ENCODE results near the gene WASF3.

Gene WASF3

DNA sequence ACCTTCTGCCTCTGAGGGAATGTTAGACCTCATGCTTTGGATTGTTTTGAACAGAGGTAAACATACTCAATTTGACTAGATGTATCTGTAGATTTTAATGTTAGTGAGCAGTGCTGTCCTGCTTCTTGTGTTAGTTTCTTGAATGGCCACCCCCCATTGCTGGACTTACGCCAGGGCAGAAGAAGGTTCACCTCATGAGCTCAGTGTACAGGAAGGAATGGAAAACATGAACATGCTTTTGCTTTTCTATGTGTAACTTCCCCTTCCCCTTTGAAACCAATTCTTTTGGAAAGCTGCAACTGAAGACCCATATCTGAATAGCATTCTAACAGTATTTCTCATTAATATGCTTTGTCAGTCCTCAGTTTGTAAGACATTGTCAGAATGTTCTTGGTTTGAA lies 32.3 kb downstream of the WASF3 start:
- DNase-seq, result no peak
- Mint-ChIP-seq H3K4me3 (no peak overlapping the region), H3K36me3 (no peaks in the 10 kb centered on the region), H3K4me1 (no peaks in the 10 kb centered on the region), H3K9me3 (no peaks in the 10 kb centered on the region), H3K27me3 (peaks cover 18% of the 10 kb centered on the region), H3K27ac (no peak overlapping the region)
- CTCF ChIA-PET, result no interaction called here

DNA sequence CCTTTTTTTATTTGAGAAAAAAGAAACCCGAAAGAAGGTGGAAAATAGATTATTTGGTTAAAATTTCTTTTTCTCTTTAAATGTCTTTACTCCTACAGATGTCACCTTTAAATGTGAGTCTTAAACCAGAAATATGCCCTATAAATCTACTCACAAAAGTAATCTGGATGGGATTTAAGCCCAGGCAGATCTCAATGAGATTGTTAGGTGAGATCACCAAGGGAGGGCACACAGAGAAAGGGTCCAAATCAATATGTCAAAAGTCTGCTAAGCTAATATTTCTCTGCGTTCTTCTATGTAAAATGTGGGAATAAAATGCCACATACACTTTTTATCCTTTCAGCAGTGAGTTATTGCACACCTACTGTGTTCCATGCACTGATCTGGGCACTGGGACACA lies 32.9 kb downstream of the WASF3 start:
- no peak overlapping the region for H3K27ac Mint-ChIP-seq
- CTCF ChIA-PET, result no interaction called here

DNA sequence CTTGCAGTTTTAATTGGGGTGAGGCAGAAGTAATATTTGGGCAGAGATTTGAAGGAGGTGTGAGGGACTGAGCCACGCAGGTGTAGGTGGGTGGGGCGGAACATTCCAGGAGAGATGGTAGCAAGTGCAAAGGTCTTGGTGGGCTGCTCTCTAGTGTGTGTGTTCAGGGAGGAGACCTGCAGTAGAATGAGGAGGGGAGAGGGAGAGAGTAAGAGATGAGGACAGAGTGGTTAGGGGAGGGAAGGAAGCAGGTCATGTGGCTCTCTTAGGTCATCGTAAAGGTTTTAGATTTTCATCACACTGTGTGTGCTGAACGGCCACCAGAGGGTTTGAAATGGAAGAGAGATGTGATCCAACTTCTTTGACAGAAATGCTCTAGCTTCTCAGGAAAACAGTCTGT lies 33.5 kb downstream of the WASF3 start:
- H3K4me1 Mint-ChIP-seq, result no peaks in the 10 kb centered on the region
- no peak overlapping the region for H3K4me3 Mint-ChIP-seq
- no peak overlapping the region for H3K27ac Mint-ChIP-seq
- no peak for DNase-seq
- peaks cover 18% of the 10 kb centered on the region for H3K27me3 Mint-ChIP-seq
- H3K9me3 Mint-ChIP-seq, result no peaks in the 10 kb centered on the region
- CTCF ChIA-PET, result no interaction called here
- no peaks in the 10 kb centered on the region for H3K36me3 Mint-ChIP-seq

More for the DNA sequence above, 32.9 kb downstream of the WASF3 start:
- no peak overlapping the region for H3K4me3 Mint-ChIP-seq
- H3K27me3 Mint-ChIP-seq, result peaks cover 18% of the 10 kb centered on the region
- no peaks in the 10 kb centered on the region for H3K36me3 Mint-ChIP-seq
- no peak for DNase-seq
- no peaks in the 10 kb centered on the region for H3K4me1 Mint-ChIP-seq
- no peaks in the 10 kb centered on the region for H3K9me3 Mint-ChIP-seq

DNA sequence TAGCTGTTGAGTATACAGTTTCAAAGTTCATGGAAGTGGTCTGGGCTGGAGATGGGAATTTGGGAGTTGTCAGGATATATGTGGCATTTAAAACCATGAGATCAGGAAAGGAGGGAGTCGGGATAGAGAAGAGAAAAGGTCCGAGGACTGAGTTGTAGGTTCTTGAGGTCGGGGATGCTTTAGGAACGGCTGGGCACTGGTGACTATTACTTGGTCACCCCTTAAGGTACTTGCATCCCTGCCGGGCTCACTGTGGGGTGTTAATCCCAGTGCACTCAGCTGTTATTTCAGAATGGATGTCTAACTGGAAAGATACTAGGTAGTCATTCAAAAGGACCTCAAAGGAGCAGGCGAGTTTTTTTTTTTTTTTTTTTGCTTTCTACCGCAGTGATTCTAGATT lies 34.2 kb downstream of the WASF3 start:
- Mint-ChIP-seq H3K27ac (no peak overlapping the region), H3K36me3 (no peaks in the 10 kb centered on the region), H3K27me3 (peaks cover 18% of the 10 kb centered on the region), H3K4me1 (no peaks in the 10 kb centered on the region), H3K4me3 (no peak overlapping the region), H3K9me3 (peaks cover 1% of the 10 kb centered on the region)
- CTCF ChIA-PET, result interaction anchor here (0.9 kb wide), 1 partner anchor 107 kb away, joined by 3 read pairs; no protein-coding TSS in a partner anchor
- DNase-seq, result no peak

DNA sequence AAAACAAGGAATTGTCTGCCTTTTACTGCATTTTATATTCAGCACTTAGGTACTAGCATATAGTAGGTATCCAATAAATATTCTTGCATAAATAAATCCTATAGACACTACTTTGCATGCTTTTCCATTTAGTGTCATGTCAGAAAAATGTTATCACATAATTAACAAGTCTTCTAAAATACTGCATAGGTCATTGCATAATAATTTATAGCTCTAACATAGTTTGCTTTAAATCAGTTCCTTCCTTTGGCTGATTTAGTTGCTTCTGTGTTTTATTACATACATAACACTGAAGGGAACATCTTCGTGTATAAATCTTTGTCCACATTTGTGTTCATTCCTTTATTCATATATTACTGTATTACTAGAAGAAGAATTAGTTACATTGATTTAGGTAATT lies 36.2 kb downstream of the WASF3 start:
- Mint-ChIP-seq H3K36me3 (no peaks in the 10 kb centered on the region), H3K27ac (no peak overlapping the region), H3K4me1 (no peaks in the 10 kb centered on the region), H3K27me3 (peaks cover 14% of the 10 kb centered on the region), H3K4me3 (no peak overlapping the region), H3K9me3 (peaks cover 5% of the 10 kb centered on the region)
- CTCF ChIA-PET, result no interaction called here
- DNase-seq, result no peak

DNA sequence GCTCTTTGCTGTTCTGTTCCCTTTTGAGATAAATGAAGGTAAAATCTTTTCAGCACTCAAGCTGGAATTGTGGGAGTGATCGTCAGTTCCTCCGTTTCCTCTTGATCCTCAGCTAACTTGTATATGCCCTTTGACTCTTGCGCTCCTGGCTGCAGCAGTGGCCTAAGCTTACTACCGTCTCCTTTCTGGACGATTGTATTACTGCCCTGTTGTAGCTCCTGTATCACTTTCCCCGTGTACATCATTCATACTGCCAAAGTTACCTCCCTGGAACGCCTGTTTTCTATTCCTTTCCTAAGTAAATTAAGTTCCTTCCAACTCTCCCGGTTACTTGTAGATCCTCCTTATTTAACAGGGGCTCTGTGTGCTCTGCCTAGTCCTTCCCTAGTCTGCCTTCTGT lies 36.9 kb downstream of the WASF3 start:
- Mint-ChIP-seq H3K27ac (no peak overlapping the region), H3K4me3 (no peak overlapping the region), H3K36me3 (no peaks in the 10 kb centered on the region), H3K9me3 (peaks cover 5% of the 10 kb centered on the region), H3K27me3 (peaks cover 9% of the 10 kb centered on the region), H3K4me1 (no peaks in the 10 kb centered on the region)
- no peak for DNase-seq
- CTCF ChIA-PET, result no interaction called here

DNA sequence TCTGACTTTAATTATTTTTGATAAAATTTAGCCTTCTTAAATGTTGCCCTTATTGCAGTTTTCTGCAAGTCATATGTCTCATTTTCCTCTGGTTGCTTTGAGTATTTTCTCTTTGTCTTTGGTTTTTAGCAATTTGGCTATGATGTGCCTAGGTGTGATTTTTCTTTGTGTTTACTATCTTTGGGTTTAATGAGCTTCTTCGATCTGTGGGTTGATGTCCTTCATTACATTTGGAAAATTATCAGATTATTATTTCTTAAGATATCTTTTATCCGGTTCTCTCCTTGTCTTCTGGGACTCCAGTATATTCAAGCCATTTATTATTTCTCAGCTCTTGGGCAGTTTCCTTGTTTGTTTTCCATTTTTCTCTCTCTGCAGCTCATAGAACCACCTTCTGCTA lies 39.0 kb downstream of the WASF3 start:
- Mint-ChIP-seq H3K4me3 (no peak overlapping the region), H3K27me3 (peaks cover 9% of the 10 kb centered on the region), H3K36me3 (no peaks in the 10 kb centered on the region), H3K4me1 (no peaks in the 10 kb centered on the region), H3K9me3 (peaks cover 5% of the 10 kb centered on the region), H3K27ac (no peak overlapping the region)
- no peak for DNase-seq
- CTCF ChIA-PET, result no interaction called here

DNA sequence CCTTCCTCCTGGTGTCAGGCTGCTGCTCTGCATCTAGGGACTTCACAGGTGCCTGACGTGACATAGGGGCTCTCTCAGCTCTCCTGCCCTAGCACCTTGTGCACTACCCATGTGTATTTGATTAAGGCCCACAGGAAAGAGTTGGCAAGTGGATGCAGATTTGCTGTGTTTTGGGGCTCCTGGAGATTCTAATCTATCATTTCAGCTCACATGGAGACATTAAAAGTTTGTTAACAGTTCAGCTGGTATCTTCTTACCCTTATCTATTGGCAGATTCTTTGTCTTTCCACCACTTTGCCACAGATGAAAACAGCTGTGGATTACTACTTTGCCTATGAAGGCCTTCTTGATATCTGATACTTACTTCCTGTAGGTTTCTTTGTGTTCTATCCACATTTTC lies 41.9 kb downstream of the WASF3 start:
- H3K27me3 Mint-ChIP-seq, result peaks cover 3% of the 10 kb centered on the region
- H3K9me3 Mint-ChIP-seq, result peaks cover 5% of the 10 kb centered on the region
- no peaks in the 10 kb centered on the region for H3K36me3 Mint-ChIP-seq
- H3K4me3 Mint-ChIP-seq, result no peak overlapping the region
- no peak for DNase-seq
- no peak overlapping the region for H3K27ac Mint-ChIP-seq
- H3K4me1 Mint-ChIP-seq, result peaks cover 7% of the 10 kb centered on the region
- CTCF ChIA-PET, result no interaction called here

DNA sequence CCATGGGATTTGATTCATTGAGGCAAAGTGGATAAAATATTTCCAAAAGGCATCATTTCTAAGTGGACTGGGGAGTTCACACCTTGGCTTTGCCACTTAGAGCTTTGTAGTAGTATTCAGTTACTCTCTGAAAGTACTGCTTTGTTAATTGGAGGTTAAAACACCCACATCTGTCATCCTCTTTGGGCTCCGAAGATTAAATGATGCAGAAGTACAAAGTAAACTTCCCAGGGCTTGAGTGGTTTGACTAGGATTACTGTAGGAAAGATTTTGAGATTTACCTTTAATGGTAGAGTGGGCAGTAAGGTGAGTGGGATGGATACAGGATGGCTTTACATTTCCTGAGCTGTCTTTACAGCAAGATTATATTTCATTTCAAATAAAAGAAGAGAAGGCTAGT lies 42.4 kb downstream of the WASF3 start:
- CTCF ChIA-PET, result no interaction called here
- H3K4me3 Mint-ChIP-seq, result no peak overlapping the region
- DNase-seq, result no peak

DNA sequence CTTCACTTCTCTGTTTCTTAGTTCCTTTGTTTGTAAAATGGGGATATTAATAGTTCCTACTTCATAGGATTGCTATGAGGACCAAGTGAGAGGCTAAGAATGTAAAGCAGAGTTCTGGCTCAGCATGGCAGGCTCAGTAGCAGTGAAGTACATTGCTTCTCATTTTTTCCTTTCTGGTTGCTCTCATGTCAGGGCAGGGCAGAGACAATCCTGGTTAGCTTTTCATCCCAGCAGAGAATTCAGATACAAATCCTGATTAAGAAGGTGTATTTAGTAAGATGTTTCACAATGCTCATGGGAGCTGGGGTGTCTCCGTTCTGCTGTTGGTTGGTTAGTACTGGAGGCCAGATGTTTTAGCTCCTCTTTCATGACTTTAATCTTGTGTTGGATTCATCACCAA lies 42.9 kb downstream of the WASF3 start:
- Mint-ChIP-seq H3K4me3 (no peak overlapping the region), H3K4me1 (peaks cover 7% of the 10 kb centered on the region), H3K27me3 (peaks cover 4% of the 10 kb centered on the region), H3K27ac (no peak overlapping the region), H3K9me3 (peaks cover 5% of the 10 kb centered on the region), H3K36me3 (no peaks in the 10 kb centered on the region)
- DNase-seq, result no peak
- CTCF ChIA-PET, result no interaction called here

More for the DNA sequence above, 42.4 kb downstream of the WASF3 start:
- peaks cover 5% of the 10 kb centered on the region for H3K9me3 Mint-ChIP-seq
- H3K27ac Mint-ChIP-seq, result no peak overlapping the region
- H3K4me1 Mint-ChIP-seq, result peaks cover 7% of the 10 kb centered on the region
- no peaks in the 10 kb centered on the region for H3K36me3 Mint-ChIP-seq
- H3K27me3 Mint-ChIP-seq, result peaks cover 1% of the 10 kb centered on the region

DNA sequence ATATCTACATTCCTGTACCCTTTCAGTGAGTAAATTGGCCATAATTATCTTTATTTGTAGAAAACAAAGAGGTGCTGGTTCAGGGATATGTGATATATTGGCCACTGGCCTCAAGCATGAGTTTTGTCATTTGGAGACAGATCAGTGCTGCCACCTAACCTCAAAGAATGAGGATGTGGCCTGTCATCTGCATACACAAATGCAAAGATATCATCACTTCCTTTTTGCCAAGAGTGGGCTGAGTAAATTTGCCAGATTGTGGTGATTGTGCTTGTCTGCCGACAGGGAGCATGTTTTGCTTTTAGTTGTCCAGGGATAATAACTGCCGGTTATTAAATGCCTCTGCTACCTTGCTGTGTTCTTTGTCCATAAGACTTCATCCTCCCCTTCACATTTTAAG lies 44.2 kb downstream of the WASF3 start:
- CTCF ChIA-PET, result interaction anchor here (1.4 kb wide), 1 partner anchor 417 kb away, joined by 3 read pairs; no protein-coding TSS in a partner anchor
- DNase-seq, result peak; percentile 24
- H3K4me1 Mint-ChIP-seq, result peaks cover 7% of the 10 kb centered on the region
- H3K9me3 Mint-ChIP-seq, result peaks cover 4% of the 10 kb centered on the region
- H3K36me3 Mint-ChIP-seq, result no peaks in the 10 kb centered on the region
- H3K27ac Mint-ChIP-seq, result no peak overlapping the region
- no peak overlapping the region for H3K4me3 Mint-ChIP-seq
- peaks cover 4% of the 10 kb centered on the region for H3K27me3 Mint-ChIP-seq

DNA sequence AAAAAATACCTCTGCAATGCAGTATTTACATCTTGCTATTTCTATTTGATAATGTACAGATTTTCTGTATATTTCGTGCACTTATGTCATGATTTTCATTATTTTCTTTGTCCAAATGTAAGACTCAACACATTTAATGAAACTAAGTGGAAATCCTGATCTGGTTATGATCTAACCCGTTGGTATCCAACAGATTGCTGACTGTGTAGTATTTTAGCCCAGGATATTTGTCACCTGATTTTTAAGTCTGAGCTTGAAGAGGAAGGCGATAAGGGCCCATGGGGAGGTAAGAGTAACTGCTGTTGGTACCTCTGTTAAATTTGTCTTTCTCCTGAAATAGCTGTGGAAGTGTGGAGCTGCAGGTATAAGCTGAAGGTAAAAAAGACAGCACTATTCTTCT lies 45.3 kb downstream of the WASF3 start:
- Mint-ChIP-seq H3K36me3 (no peaks in the 10 kb centered on the region), H3K4me3 (no peak overlapping the region), H3K4me1 (peaks cover 7% of the 10 kb centered on the region), H3K9me3 (peaks cover 2% of the 10 kb centered on the region), H3K27me3 (peaks cover 4% of the 10 kb centered on the region), H3K27ac (no peak overlapping the region)
- no peak for DNase-seq
- CTCF ChIA-PET, result interaction anchor here (1.4 kb wide), 1 partner anchor 418 kb away, joined by 3 read pairs; no protein-coding TSS in a partner anchor

DNA sequence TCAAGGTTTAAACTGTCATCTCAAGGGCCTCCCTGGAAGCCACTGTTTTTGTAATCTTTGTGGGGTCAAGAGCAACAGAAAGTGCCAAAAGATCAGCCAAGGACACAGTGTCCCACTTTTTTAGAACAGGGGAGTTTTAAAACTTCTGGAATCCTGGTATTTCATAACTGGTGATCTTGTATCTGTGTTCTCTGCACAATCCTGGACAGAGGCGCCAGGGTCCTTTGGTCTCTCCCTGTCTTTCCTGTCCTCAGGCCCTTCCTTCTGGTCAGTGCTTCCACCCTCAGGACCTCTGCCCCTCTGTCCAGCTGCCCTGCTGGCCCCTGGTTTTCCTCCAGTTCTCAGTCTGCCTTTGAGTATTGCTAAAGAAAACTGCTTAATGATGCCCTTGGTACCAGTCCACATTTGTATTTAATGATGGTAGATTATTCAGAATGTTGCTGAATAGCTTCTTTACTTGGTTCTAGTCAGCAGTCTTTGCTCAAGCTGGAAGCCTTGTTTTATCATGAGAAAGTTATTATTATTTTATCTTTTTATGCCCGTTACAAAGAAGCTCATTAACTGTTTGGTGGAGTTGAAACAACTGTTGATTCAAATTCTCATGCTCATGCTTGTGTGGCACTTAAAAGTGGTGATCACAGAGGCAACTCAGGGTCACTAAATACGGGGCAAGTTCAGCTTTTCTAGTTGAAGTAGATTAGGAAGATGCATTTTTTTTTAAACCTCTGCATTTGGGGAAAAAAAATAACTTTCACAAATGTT lies 47.5 kb downstream of the WASF3 start:
- CTCF ChIA-PET, result no interaction called here
- no peak for DNase-seq
- Mint-ChIP-seq H3K4me3 (no peak overlapping the region), H3K27ac (no peak overlapping the region), H3K9me3 (no peaks in the 10 kb centered on the region), H3K36me3 (no peaks in the 10 kb centered on the region), H3K27me3 (peaks cover 4% of the 10 kb centered on the region), H3K4me1 (peaks cover 7% of the 10 kb centered on the region)

DNA sequence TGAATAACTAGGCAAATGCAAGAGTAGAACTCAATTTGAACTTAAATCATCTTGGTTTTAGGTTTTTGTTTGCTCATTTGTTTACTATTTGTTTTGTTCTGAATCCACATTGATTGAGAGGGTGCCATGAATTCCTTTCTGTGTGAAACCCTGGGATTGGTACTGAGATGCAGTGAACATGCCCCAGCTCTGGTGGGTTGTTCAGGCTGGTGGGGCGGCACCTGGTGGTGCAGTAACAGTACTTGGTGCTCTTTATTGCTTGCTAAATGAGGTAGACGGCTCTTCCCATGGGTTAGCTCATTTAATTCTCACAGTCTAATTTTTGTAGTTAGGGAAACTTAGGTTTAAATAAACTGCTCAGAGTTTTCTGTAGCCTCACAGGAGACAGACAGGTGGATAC lies 48.4 kb downstream of the WASF3 start:
- no peak for DNase-seq
- Mint-ChIP-seq H3K27ac (no peak overlapping the region), H3K27me3 (peaks cover 4% of the 10 kb centered on the region), H3K36me3 (no peaks in the 10 kb centered on the region), H3K4me3 (no peak overlapping the region), H3K4me1 (peaks cover 7% of the 10 kb centered on the region), H3K9me3 (no peaks in the 10 kb centered on the region)
- CTCF ChIA-PET, result interaction anchor here (0.7 kb wide), 1 partner anchor 81 kb away, joined by 3 read pairs; no protein-coding TSS in a partner anchor

DNA sequence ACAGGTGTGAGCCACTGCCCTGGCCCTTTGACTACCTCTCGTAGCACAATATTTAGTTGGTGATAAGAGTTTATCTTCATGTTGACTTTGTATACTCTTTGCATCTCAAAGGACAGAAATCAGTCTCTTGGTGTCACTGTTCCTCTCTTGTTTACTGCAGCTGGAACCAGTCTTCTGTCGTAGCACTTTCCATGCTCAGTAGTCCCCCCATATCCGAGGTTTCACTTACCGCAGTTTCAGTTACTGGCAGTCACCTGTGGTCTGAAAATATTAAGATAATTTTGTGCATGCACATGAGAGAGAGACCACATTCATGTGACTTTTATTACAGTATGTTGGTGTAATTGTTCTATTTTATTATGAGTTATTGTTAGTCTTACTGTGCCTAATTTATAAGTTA lies 49.1 kb downstream of the WASF3 start:
- Mint-ChIP-seq H3K36me3 (no peaks in the 10 kb centered on the region), H3K4me1 (peaks cover 5% of the 10 kb centered on the region), H3K4me3 (no peak overlapping the region), H3K27ac (no peak overlapping the region), H3K27me3 (peaks cover 4% of the 10 kb centered on the region), H3K9me3 (no peaks in the 10 kb centered on the region)
- DNase-seq, result no peak
- CTCF ChIA-PET, result interaction anchor here (0.7 kb wide), 1 partner anchor 80 kb away, joined by 3 read pairs; no protein-coding TSS in a partner anchor
